Lung (tissue), 12 donors: ENCODE measurements around the gene ARMH1. TPM values are rescaled to one million over a fixed set of nuclear protein-coding genes. Genes with fewer than 3 reads are reported as not detected.

Experiments used
- ATAC-seq: fragments of 200-7000 bp; cut with Tn5 transposase; one replicate; pipeline ENCODE4 v1.9.1; 2020; ENCODE audit warnings: moderate number of reproducible peaks; ENCODE audit not compliant: insufficient read depth, low FRiP score
- DNase-seq, 3 donors: peaks; one replicate each; pipeline ENCODE4 v3.0.0-alpha.2; 2013 to 2017
- H3K27ac ChIP-seq, 2 donors: one replicate each; pipeline ENCODE4 v1.5.1; 2013; ENCODE audit warnings: mild to moderate bottlenecking in 2 of 2, moderate library complexity in 2 of 2, control low read depth in 1 of 2, inconsistent platforms in 1 of 2, low read depth in 1 of 2, low read length in 1 of 2
- H3K27me3 ChIP-seq, 3 donors: one replicate each; pipeline ENCODE4 v1.5.1; 2013; ENCODE audit warnings: low read length in 2 of 3; ENCODE audit not compliant: control insufficient read depth in 3 of 3, insufficient read depth in 3 of 3
- H3K36me3 ChIP-seq, 4 donors: one replicate each; pipeline ENCODE4 v1.5.1; 2013; ENCODE audit warnings: low read length in 4 of 4, mild to moderate bottlenecking in 1 of 4, moderate library complexity in 1 of 4; ENCODE audit not compliant: control insufficient read depth in 4 of 4, insufficient read depth in 4 of 4
- H3K4me1 ChIP-seq, 5 donors: one replicate each; pipeline ENCODE4 v1.5.1; 2013; ENCODE audit warnings: low read length in 5 of 5, mild to moderate bottlenecking in 2 of 5, moderate library complexity in 1 of 5; ENCODE audit not compliant: control insufficient read depth in 5 of 5, insufficient read depth in 5 of 5
- H3K4me3 ChIP-seq: one replicate; pipeline ENCODE4 v1.5.1; 2013; ENCODE audit warnings: mild to moderate bottlenecking, control low read depth, moderate library complexity
- H3K9ac ChIP-seq, 2 donors: one replicate each; pipeline ENCODE4 v1.5.1; 2013; ENCODE audit warnings: low read length in 2 of 2, control low read depth in 1 of 2; ENCODE audit not compliant: insufficient read depth in 1 of 2
- H3K9me3 ChIP-seq, 4 donors: one replicate each; pipeline ENCODE4 v1.5.1; 2013; ENCODE audit warnings: low read length in 3 of 4, mild to moderate bottlenecking in 1 of 4, moderate library complexity in 1 of 4; ENCODE audit not compliant: control insufficient read depth in 4 of 4, insufficient read depth in 3 of 4
- CTCF ChIP-seq: IDR thresholded peaks from 2 replicates; pipeline ENCODE4 v1.5.1; 2012; ENCODE audit warnings: mild to moderate bottlenecking; ENCODE audit errors: control extremely low read depth, extremely low read depth
- WGBS, 2 donors: extraction: QIAGEN DNeasy Blood & Tissue Kit; methylation state at CpG; one replicate each; pipeline ENCODE4 v1.1.7; 2013; 5-methylcytosine and 5-hydroxymethylcytosine counted together
- polyA plus RNA-seq, 2 donors: library from polyadenylated mRNA; stranded (reverse); fragments of 200-250 nt; gene quantifications; one replicate each; pipeline ENCODE4 v1.2.1, GENCODE V29; 2013
- total RNA-seq, 2 donors: library from RNA; depleted of rRNA in 1 of 2; stranded (reverse); fragments of >200 nt in 1 of 2; gene quantifications; one replicate each; pipeline ENCODE4 v1.2.1, GENCODE V29; 2014 to 2021
- donor health status: control.
- donor health status: control.
- donor health status: Bipolar disorder and iron deficiency.
- donor health status: healthy.
- donor health status: DM: yes; HTN: yes; CAD: no.

ARMH1 gene
- total and polyA plus RNA-seq, 4 donors: 9.7 to 35.3 (median 21.4) TPM

DNA sequence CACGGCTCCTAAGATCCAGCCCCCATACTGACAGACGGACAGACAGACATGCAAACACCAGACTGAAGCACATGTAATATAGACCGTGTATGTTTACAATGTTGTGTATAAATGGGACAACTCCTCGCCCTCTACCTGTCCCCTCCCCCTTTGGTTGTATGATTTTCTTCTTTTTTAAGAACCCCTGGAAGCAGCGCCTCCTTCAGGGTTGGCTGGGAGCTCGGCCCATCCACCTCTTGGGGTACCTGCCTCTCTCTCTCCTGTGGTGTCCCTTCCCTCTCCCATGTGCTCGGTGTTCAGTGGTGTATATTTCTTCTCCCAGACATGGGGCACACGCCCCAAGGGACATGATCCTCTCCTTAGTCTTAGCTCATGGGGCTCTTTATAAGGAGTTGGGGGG lies 23.4 kb upstream of the ARMH1 start:
- H3K4me1 ChIP-seq: peaks cover 0 to 3% (median 0%) of the 10 kb centered on the region in 5 donors
- H3K36me3 ChIP-seq: peaks cover 3 to 68% (median 17%) of the 10 kb centered on the region in 4 donors
- H3K4me3 ChIP-seq: no peak overlapping the region
- no peaks in the 10 kb centered on the region for H3K9me3 ChIP-seq
- H3K27me3 ChIP-seq: no peaks in the 10 kb centered on the region
- no peak for DNase-seq
- 80 to 87% methylated on average over 8 of the region's 8 CpGs for WGBS, 2 donors
- no peak for ATAC-seq
- no peak for TF ChIP-seq CTCF
- no peak overlapping the region for H3K27ac ChIP-seq
- H3K9ac ChIP-seq: no peak overlapping the region

DNA sequence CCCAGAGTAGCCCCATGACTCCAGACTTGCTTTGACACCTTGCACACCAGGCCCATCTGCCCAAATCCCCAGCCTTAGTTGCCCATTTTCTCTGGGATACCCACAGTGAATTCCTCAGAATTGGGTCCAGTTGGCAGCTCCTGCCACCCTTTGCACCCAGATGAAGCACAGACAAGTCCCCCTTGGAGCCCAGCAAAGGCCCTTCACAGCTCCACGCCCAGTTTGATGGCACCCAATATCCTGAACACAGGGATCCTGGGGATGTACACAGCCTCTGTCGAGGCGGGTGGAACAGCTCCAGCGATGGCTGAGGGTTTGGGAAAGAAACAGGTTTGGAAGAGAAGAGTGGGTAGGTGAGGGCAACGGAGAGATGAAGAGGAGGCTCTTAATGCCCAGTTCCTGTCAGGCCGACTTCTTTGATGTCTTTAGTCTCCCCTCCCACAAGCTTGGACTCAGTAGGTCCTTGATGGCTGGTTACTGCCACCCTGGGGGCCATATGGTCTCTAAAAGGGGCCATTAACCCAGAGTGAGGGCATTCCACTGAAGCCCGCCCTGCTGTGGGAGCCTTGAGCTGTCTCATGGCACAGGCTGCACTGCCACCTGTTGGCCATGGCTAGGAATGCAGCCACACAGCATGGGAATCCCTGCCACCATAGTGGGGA lies 21.9 kb upstream of the ARMH1 start:
- Histone ChIP-seq H3K27ac (no peak overlapping the region), H3K4me3 (no peak overlapping the region), H3K36me3 (peaks cover 3 to 58% (median 14%) of the 10 kb centered on the region in 4 donors), H3K4me1 (no peaks in the 10 kb centered on the region), H3K9me3 (no peaks in the 10 kb centered on the region), H3K9ac (no peak overlapping the region), H3K27me3 (no peaks in the 10 kb centered on the region)
- peak; percentile 95 for TF ChIP-seq CTCF
- peak; percentile 84 for ATAC-seq
- peak; percentile 77 to 81 (median 79) for DNase-seq
- 54 to 67% methylated on average over 7 of the region's 7 CpGs for WGBS, 2 donors

DNA sequence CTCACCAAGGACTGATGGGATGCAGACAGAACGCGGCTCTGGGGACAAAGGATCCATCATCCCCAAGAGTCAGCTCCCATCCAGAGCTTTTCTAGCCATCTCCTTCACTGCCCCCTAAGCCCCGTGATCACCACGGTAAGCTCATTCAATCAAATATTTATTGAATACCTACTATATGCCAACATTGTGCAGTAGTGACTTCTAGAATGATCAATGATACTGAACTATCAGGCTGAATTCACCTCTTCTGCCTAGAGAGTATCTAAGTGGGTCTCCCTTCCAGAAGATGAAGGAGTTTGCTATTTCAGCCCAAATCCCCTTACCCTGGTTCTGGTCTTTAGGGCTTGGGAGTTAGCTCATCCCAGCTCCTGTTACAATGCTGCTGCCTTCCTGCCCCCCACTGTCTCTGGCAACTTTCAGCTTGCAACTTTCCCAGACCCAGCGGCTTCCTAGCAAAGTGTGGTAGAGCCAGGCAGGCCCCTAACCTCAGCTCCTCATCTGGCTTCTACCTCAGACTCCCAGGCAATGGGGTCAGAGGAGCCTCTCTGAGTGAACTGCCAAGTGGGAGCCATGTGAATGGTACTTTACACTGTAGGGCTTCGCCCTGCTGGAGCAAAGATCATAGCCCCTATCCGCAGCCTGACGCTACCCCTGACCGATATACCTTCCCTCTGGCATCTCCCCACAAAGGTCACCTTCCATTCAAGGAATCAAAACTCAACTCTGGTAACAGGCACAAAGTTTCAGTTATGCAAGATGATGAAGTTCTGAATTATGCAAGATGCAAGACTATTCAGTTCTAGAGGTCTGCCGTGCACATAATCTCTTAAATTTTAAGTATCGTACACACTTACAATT lies 21.2 kb upstream of the ARMH1 start:
- H3K4me1 ChIP-seq: no peaks in the 10 kb centered on the region
- peaks cover 3 to 53% (median 10%) of the 10 kb centered on the region in 4 donors for H3K36me3 ChIP-seq
- no peak for TF ChIP-seq CTCF
- no peak overlapping the region for H3K4me3 ChIP-seq
- H3K9me3 ChIP-seq: no peaks in the 10 kb centered on the region
- no peaks in the 10 kb centered on the region for H3K27me3 ChIP-seq
- no peak overlapping the region for H3K27ac ChIP-seq
- H3K9ac ChIP-seq: no peak overlapping the region
- DNase-seq: no peak
- no peak for ATAC-seq
- WGBS, 2 donors: 67 to 72% methylated on average over 11 of the region's 11 CpGs
